ENCODE data around the gene RBBP4. TPM values are rescaled to one million over a fixed set of nuclear protein-coding genes. Genes with fewer than 3 reads are reported as not detected.

RBBP4 gene
- total and polyA plus RNA-seq, 2 of the 8 experiments (the other 6 are each of a cell fraction or from before 2014, with no cell fraction given): 147 to 397 TPM

- TF ChIP-seq ZNF274 (IDR thresholded peaks at IDR 0.05; ENCODE audit: borderline replicate concordance, extremely low read depth, low read length): no peak
- TF ChIP-seq, protein P1, sequence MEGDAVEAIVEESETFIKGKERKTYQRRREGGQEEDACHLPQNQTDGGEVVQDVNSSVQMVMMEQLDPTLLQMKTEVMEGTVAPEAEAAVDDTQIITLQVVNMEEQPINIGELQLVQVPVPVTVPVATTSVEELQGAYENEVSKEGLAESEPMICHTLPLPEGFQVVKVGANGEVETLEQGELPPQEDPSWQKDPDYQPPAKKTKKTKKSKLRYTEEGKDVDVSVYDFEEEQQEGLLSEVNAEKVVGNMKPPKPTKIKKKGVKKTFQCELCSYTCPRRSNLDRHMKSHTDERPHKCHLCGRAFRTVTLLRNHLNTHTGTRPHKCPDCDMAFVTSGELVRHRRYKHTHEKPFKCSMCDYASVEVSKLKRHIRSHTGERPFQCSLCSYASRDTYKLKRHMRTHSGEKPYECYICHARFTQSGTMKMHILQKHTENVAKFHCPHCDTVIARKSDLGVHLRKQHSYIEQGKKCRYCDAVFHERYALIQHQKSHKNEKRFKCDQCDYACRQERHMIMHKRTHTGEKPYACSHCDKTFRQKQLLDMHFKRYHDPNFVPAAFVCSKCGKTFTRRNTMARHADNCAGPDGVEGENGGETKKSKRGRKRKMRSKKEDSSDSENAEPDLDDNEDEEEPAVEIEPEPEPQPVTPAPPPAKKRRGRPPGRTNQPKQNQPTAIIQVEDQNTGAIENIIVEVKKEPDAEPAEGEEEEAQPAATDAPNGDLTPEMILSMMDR (IDR thresholded peaks at IDR 0.05; ENCODE audit: control extremely low read depth in 1 of 3, insufficient read depth in 1 of 3, low read depth in 1 of 3, low read length in 3 of 3): no peak
Observed at GRCh38 chr1:32703479-32704291, 52.7 kb downstream of the RBBP4 start (continued).
